Measurements from ENCODE around the gene FKBP15. TPM values are rescaled to one million over a fixed set of nuclear protein-coding genes. Genes with fewer than 3 reads are reported as not detected.
"Not testable (repeated sequence)": the region's sequence is repeated elsewhere in the genome, so short reads cannot be mapped to it uniquely, and the experiment has no call there.

The FKBP15 gene
- total RNA-seq, 4 donors from 2014 or later: 18.1 to 23.0 (median 20.6) TPM

DNA sequence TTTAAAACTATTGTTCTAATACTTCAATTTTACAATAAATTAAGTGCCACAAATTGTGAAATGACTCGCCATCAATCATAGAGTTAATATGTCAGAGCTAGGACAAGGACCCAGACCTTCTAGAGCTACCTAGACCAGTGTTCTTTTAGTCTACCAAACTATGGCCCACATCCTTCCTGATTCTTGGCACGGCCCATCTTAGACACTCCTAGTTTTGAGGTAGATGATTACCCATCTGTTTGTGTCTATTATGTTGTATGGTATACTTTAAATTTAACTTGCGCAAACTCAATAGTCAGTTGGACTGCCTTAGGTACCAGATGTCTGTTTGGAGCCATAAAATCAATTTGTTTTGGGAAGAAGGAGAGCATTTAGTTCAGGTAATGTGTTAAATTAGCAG, 36.8 kb upstream of the FKBP15 start:
- H3K9me3 ChIP-seq: no peaks in the 10 kb centered on the region
- no peaks in the 10 kb centered on the region for H3K27me3 ChIP-seq
- H3K4me3 ChIP-seq: no peak overlapping the region
- TF ChIP-seq POLR2A (IDR thresholded peaks at IDR 0.05; ENCODE audit: low read depth): no peak
- no peak for TF ChIP-seq EP300 (IDR thresholded peaks at IDR 0.05)
- TF ChIP-seq, protein P1, sequence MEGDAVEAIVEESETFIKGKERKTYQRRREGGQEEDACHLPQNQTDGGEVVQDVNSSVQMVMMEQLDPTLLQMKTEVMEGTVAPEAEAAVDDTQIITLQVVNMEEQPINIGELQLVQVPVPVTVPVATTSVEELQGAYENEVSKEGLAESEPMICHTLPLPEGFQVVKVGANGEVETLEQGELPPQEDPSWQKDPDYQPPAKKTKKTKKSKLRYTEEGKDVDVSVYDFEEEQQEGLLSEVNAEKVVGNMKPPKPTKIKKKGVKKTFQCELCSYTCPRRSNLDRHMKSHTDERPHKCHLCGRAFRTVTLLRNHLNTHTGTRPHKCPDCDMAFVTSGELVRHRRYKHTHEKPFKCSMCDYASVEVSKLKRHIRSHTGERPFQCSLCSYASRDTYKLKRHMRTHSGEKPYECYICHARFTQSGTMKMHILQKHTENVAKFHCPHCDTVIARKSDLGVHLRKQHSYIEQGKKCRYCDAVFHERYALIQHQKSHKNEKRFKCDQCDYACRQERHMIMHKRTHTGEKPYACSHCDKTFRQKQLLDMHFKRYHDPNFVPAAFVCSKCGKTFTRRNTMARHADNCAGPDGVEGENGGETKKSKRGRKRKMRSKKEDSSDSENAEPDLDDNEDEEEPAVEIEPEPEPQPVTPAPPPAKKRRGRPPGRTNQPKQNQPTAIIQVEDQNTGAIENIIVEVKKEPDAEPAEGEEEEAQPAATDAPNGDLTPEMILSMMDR (IDR thresholded peaks at IDR 0.05): no peak
- TF ChIP-seq POLR2AphosphoS5 (IDR thresholded peaks at IDR 0.05): no peak
- no peaks in the 10 kb centered on the region for H3K4me1 ChIP-seq
- 98% methylated on average over 3 of the region's 3 CpGs for WGBS
- intact Hi-C loops (cut with DNase I): no loop called here
- no peak overlapping the region for H3K27ac ChIP-seq (replicated peaks in 1 of 4)
- DNase-seq (ENCODE audit: extremely low spot score): no peak
- H3K36me3 ChIP-seq: peaks cover 11 to 74% (median 56%) of the 10 kb centered on the region in 4 donors

- H3K9me3 ChIP-seq: no peaks in the 10 kb centered on the region
- no peak for DNase-seq (ENCODE audit: extremely low spot score)
- H3K27ac ChIP-seq (replicated peaks in 1 of 4): no peak overlapping the region
- H3K4me3 ChIP-seq: no peak overlapping the region
- TF ChIP-seq EP300 (IDR thresholded peaks at IDR 0.05) (no peak), POLR2A (IDR thresholded peaks at IDR 0.05; ENCODE audit: low read depth) (no peak), POLR2AphosphoS5 (IDR thresholded peaks at IDR 0.05) (no peak)
- TF ChIP-seq, protein P1 (IDR thresholded peaks at IDR 0.05): no peak
- 77% methylated on average over 6 of the region's 6 CpGs for WGBS
- no peaks in the 10 kb centered on the region for H3K27me3 ChIP-seq
- peaks cover 5 to 51% (median 36%) of the 10 kb centered on the region in 4 donors for H3K36me3 ChIP-seq
- intact Hi-C loops (cut with DNase I): no loop called here
- H3K4me1 ChIP-seq: no peaks in the 10 kb centered on the region
These were observed 34.4 kb upstream of the FKBP15 start for GRCh38 chr9:113255438-113255837.

DNA sequence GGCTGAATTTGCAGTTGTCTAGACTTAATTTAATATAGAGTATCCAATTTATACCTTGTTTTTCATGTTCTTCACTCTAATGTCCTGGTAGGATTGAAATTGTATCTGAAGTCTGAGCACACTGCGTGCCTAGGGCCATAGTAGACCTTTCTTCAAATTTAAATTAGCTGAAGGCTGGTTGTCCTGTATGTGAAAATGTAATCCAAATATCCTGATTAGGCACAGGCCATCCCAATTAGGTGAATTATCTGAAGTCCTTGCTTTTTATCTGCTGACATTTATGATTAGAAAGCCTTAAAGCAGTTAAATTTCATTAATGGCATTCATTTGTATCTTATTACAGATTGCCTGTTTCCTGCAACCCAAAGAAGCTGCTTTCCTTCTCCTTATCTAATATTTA, 33.9 kb upstream of the FKBP15 start:
- Histone ChIP-seq H3K4me1 (no peaks in the 10 kb centered on the region), H3K9me3 (no peaks in the 10 kb centered on the region), H3K27me3 (no peaks in the 10 kb centered on the region), H3K4me3 (no peak overlapping the region), H3K27ac (replicated peaks in 1 of 4) (no peak overlapping the region), H3K36me3 (peaks cover 3 to 46% (median 32%) of the 10 kb centered on the region in 4 donors)
- WGBS: 91% methylated on average over 1 of the region's 1 CpG
- intact Hi-C loops (cut with DNase I): no loop called here
- no peak for DNase-seq (ENCODE audit: extremely low spot score)
- no peak for TF ChIP-seq EP300 (IDR thresholded peaks at IDR 0.05)
- TF ChIP-seq POLR2A (IDR thresholded peaks at IDR 0.05; ENCODE audit: low read depth): no peak
- TF ChIP-seq POLR2AphosphoS5 (IDR thresholded peaks at IDR 0.05): no peak
- TF ChIP-seq, protein P1 (IDR thresholded peaks at IDR 0.05): no peak

DNA sequence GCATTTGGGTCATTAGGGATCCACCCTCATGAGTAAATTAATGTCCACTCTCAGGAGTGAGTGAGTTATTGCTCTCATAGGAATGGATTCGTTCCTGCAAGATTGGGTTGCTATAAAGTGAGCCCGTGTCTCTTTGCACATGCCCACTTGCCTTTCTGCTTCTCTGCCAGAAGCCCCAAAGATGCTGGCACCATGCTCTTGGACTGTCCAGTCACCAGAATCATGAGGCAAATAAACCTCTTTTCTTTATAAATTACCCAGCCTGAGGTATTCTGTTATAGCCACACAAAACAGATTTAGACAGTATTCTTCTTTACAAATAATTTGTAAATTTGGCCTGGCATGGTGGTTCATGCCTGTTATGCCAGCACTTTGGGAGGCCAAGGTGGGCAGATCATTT, 29.7 kb upstream of the FKBP15 start:
- H3K36me3 ChIP-seq: peaks cover 0 to 9% (median 3%) of the 10 kb centered on the region in 4 donors
- H3K27ac ChIP-seq (replicated peaks in 1 of 4): no peak overlapping the region
- intact Hi-C loops (cut with DNase I): no loop called here
- no peaks in the 10 kb centered on the region for H3K27me3 ChIP-seq
- H3K4me1 ChIP-seq: no peaks in the 10 kb centered on the region
- H3K4me3 ChIP-seq: no peak overlapping the region
- DNase-seq (ENCODE audit: extremely low spot score): no peak
- TF ChIP-seq POLR2AphosphoS5 (IDR thresholded peaks at IDR 0.05) (no peak), EP300 (IDR thresholded peaks at IDR 0.05) (no peak), POLR2A (IDR thresholded peaks at IDR 0.05; ENCODE audit: low read depth) (no peak)
- H3K9me3 ChIP-seq: no peaks in the 10 kb centered on the region
- WGBS: 93% methylated on average over 2 of the region's 2 CpGs

- H3K27me3 ChIP-seq; H3K9me3 ChIP-seq; H3K4me3 ChIP-seq; H3K36me3 ChIP-seq; intact Hi-C loops (cut with DNase I); H3K4me1 ChIP-seq; DNase-seq (ENCODE audit: extremely low spot score); H3K27ac ChIP-seq (replicated peaks in 1 of 4): not testable (repeated sequence)
- WGBS: 97% methylated on average over 2 of the region's 2 CpGs
These were observed 28.6 kb upstream of the FKBP15 start for GRCh38 chr9:113249661-113250060.

DNA sequence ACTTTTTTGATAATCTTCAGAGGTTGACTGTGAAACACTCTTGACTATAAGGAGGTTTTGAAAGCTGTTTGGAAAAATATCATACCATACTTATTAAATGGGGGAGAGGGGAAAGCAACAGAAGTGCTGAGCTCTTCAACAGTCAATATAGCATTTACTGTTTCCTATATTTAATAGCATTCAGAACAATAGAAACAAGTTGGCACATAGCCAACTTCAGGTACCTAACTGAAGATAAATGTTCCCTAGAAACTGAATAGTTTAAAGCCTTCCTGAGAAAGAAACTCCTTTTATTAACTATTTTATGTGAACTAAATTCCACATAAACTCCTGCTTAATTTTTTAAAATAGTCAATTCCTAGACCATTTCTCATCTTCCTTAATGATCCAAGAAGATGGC, 26.6 kb upstream of the FKBP15 start:
- Histone ChIP-seq H3K27ac (replicated peaks in 1 of 4) (no peak overlapping the region), H3K9me3 (no peaks in the 10 kb centered on the region), H3K36me3 (no peaks in the 10 kb centered on the region), H3K4me1 (no peaks in the 10 kb centered on the region), H3K4me3 (no peak overlapping the region), H3K27me3 (no peaks in the 10 kb centered on the region)
- intact Hi-C loops (cut with DNase I): no loop called here
- TF ChIP-seq, protein P1 (IDR thresholded peaks at IDR 0.05): no peak
- TF ChIP-seq EP300 (IDR thresholded peaks at IDR 0.05) (no peak), POLR2A (IDR thresholded peaks at IDR 0.05; ENCODE audit: low read depth) (no peak), POLR2AphosphoS5 (IDR thresholded peaks at IDR 0.05) (no peak)
- DNase-seq (ENCODE audit: extremely low spot score): no peak

All from esophagus muscularis mucosa (tissue), 4 donors.